Dendritic cell treated with granulocyte-macrophage colony-stimulating factor and Interleukin-4, amounts not matched to agents 40 ng/mL and 50 ng/mL, for 4 days (primary cell): Measurements from ENCODE around the gene BACE1.

Experiments used
- H3K27ac Mint-ChIP-seq: one replicate; pipeline ENCODE4 v1.8.0; 2022; ENCODE audit warnings: mild to moderate bottlenecking, mixed read lengths
- H3K27me3 Mint-ChIP-seq: one replicate; pipeline ENCODE4 v1.8.0; 2022; ENCODE audit warnings: mild to moderate bottlenecking, mixed read lengths
- H3K36me3 Mint-ChIP-seq: one replicate; pipeline ENCODE4 v1.8.0; 2022; ENCODE audit warnings: low read depth, mixed read lengths
- H3K4me1 Mint-ChIP-seq: one replicate; pipeline ENCODE4 v1.8.0; 2022; ENCODE audit warnings: low read depth, mixed read lengths
- H3K4me3 Mint-ChIP-seq: one replicate; pipeline ENCODE4 v1.8.0; 2022; ENCODE audit warnings: mild to moderate bottlenecking, moderate library complexity, mixed read lengths
- H3K9me3 Mint-ChIP-seq: one replicate; pipeline ENCODE4 v1.8.0; 2022; ENCODE audit warnings: mixed read lengths
- intact Hi-C: fragments of 100-400 bp; cut with micrococcal nuclease; formaldehyde crosslinking; loops from one replicate; pipeline ENCODE4 v1.15.0; 2022

The BACE1 gene

GRCh38 chr11:117299351-117300282 is 16.4 kb downstream of the BACE1 start:
- Mint-ChIP-seq H3K4me3 (no peak overlapping the region), H3K27me3 (no peaks in the 10 kb centered on the region), H3K4me1 (peaks cover 15% of the 10 kb centered on the region), H3K36me3 (peaks cover 6% of the 10 kb centered on the region), H3K27ac (no peak overlapping the region), H3K9me3 (no peaks in the 10 kb centered on the region)
- intact Hi-C loops: no loop called here

GRCh38 chr11:117298195-117298594 is 17.9 kb downstream of the BACE1 start:
- intact Hi-C loops: no loop called here
- Mint-ChIP-seq H3K9me3 (no peaks in the 10 kb centered on the region), H3K36me3 (peaks cover 13% of the 10 kb centered on the region), H3K27ac (no peak overlapping the region), H3K4me1 (peaks cover 15% of the 10 kb centered on the region), H3K27me3 (no peaks in the 10 kb centered on the region), H3K4me3 (no peak overlapping the region)

GRCh38 chr11:117296881-117297280 is 19.2 kb downstream of the BACE1 start:
- no peak overlapping the region for H3K27ac Mint-ChIP-seq
- peaks cover 19% of the 10 kb centered on the region for H3K36me3 Mint-ChIP-seq
- no peaks in the 10 kb centered on the region for H3K9me3 Mint-ChIP-seq
- no peak overlapping the region for H3K4me3 Mint-ChIP-seq
- peaks cover 15% of the 10 kb centered on the region for H3K4me1 Mint-ChIP-seq
- H3K27me3 Mint-ChIP-seq: no peaks in the 10 kb centered on the region
- intact Hi-C loops: no loop called here

- H3K27me3 Mint-ChIP-seq: no peaks in the 10 kb centered on the region
- H3K36me3 Mint-ChIP-seq: peaks cover 30% of the 10 kb centered on the region
- H3K27ac Mint-ChIP-seq: no peak overlapping the region
- intact Hi-C loops: no loop called here
- H3K4me3 Mint-ChIP-seq: no peak overlapping the region
- no peaks in the 10 kb centered on the region for H3K9me3 Mint-ChIP-seq
- peaks cover 14% of the 10 kb centered on the region for H3K4me1 Mint-ChIP-seq
Observed at GRCh38 chr11:117295438-117296137, 20.5 kb downstream of the BACE1 start.

GRCh38 chr11:117292616-117293015 is 23.4 kb downstream of the BACE1 start:
- peaks cover 8% of the 10 kb centered on the region for H3K4me1 Mint-ChIP-seq
- no peaks in the 10 kb centered on the region for H3K9me3 Mint-ChIP-seq
- H3K27me3 Mint-ChIP-seq: no peaks in the 10 kb centered on the region
- no peak overlapping the region for H3K27ac Mint-ChIP-seq
- no peak overlapping the region for H3K4me3 Mint-ChIP-seq
- peaks cover 60% of the 10 kb centered on the region for H3K36me3 Mint-ChIP-seq
- intact Hi-C loops: no loop called here

GRCh38 chr11:117290809-117291396 is 25.2 kb downstream of the BACE1 start, which contains the start of gene BACE1-AS:
TSS of gene BACE1-AS (plus strand) at chr11:117291346.
- Mint-ChIP-seq H3K4me1 (peaks cover 8% of the 10 kb centered on the region), H3K27ac (no peak within 1 kb of the TSS), H3K9me3 (no peaks in the 10 kb centered on the region), H3K27me3 (no peaks in the 10 kb centered on the region), H3K36me3 (peaks cover 77% of the 10 kb centered on the region), H3K4me3 (no peak within 1 kb of the TSS)
- intact Hi-C loops: no loop called here

GRCh38 chr11:117289795-117290194 is 26.3 kb downstream of the BACE1 start:
- no peaks in the 10 kb centered on the region for H3K27me3 Mint-ChIP-seq
- H3K36me3 Mint-ChIP-seq: peaks cover 84% of the 10 kb centered on the region
- no peak overlapping the region for H3K4me3 Mint-ChIP-seq
- H3K27ac Mint-ChIP-seq: no peak overlapping the region
- H3K9me3 Mint-ChIP-seq: no peaks in the 10 kb centered on the region
- intact Hi-C loops: no loop called here
- H3K4me1 Mint-ChIP-seq: peaks cover 8% of the 10 kb centered on the region

GRCh38 chr11:117287668-117288067 is 28.4 kb downstream of the BACE1 start:
- no peak overlapping the region for H3K27ac Mint-ChIP-seq
- intact Hi-C loops: no loop called here
- H3K4me3 Mint-ChIP-seq: no peak overlapping the region
- no peaks in the 10 kb centered on the region for H3K27me3 Mint-ChIP-seq
- H3K9me3 Mint-ChIP-seq: no peaks in the 10 kb centered on the region
- peaks cover 8% of the 10 kb centered on the region for H3K4me1 Mint-ChIP-seq
- H3K36me3 Mint-ChIP-seq: peaks cover 91% of the 10 kb centered on the region

- Mint-ChIP-seq H3K4me3 (no peak overlapping the region), H3K4me1 (peaks cover 8% of the 10 kb centered on the region), H3K27ac (no peak overlapping the region), H3K27me3 (no peaks in the 10 kb centered on the region), H3K36me3 (peaks cover 100% of the 10 kb centered on the region), H3K9me3 (no peaks in the 10 kb centered on the region)
- intact Hi-C loops: no loop called here
Observed at GRCh38 chr11:117286588-117286987, 29.5 kb downstream of the BACE1 start.

- H3K4me3 Mint-ChIP-seq: no peak overlapping the region
- intact Hi-C loops: no loop called here
- no peaks in the 10 kb centered on the region for H3K27me3 Mint-ChIP-seq
- no peaks in the 10 kb centered on the region for H3K9me3 Mint-ChIP-seq
- H3K27ac Mint-ChIP-seq: no peak overlapping the region
- H3K36me3 Mint-ChIP-seq: peaks cover 96% of the 10 kb centered on the region
- no peaks in the 10 kb centered on the region for H3K4me1 Mint-ChIP-seq
Observed at GRCh38 chr11:117284053-117284452, 32.0 kb downstream of the BACE1 start.

- H3K36me3 Mint-ChIP-seq: peaks cover 85% of the 10 kb centered on the region
- H3K27ac Mint-ChIP-seq: no peak overlapping the region
- no peaks in the 10 kb centered on the region for H3K27me3 Mint-ChIP-seq
- no peaks in the 10 kb centered on the region for H3K4me1 Mint-ChIP-seq
- no peaks in the 10 kb centered on the region for H3K9me3 Mint-ChIP-seq
- intact Hi-C loops: no loop called here
- H3K4me3 Mint-ChIP-seq: no peak overlapping the region
Observed at GRCh38 chr11:117282956-117283355, 33.1 kb downstream of the BACE1 start.

- Mint-ChIP-seq H3K4me1 (no peaks in the 10 kb centered on the region), H3K27ac (no peak overlapping the region), H3K9me3 (no peaks in the 10 kb centered on the region), H3K27me3 (no peaks in the 10 kb centered on the region), H3K36me3 (peaks cover 74% of the 10 kb centered on the region), H3K4me3 (no peak overlapping the region)
- intact Hi-C loops: no loop called here
Observed at GRCh38 chr11:117281869-117282268, 34.2 kb downstream of the BACE1 start.

- H3K4me3 Mint-ChIP-seq: no peak overlapping the region
- H3K27ac Mint-ChIP-seq: no peak overlapping the region
- no peaks in the 10 kb centered on the region for H3K27me3 Mint-ChIP-seq
- no peaks in the 10 kb centered on the region for H3K9me3 Mint-ChIP-seq
- no peaks in the 10 kb centered on the region for H3K4me1 Mint-ChIP-seq
- intact Hi-C loops: no loop called here
- H3K36me3 Mint-ChIP-seq: peaks cover 67% of the 10 kb centered on the region
Observed at GRCh38 chr11:117281159-117281558, 34.9 kb downstream of the BACE1 start.

GRCh38 chr11:117279711-117280376 is 36.2 kb downstream of the BACE1 start:
- no peak overlapping the region for H3K4me3 Mint-ChIP-seq
- no peaks in the 10 kb centered on the region for H3K4me1 Mint-ChIP-seq
- no peak overlapping the region for H3K27ac Mint-ChIP-seq
- H3K36me3 Mint-ChIP-seq: peaks cover 66% of the 10 kb centered on the region
- no peaks in the 10 kb centered on the region for H3K27me3 Mint-ChIP-seq
- intact Hi-C loops: no loop called here
- no peaks in the 10 kb centered on the region for H3K9me3 Mint-ChIP-seq
